HG02938 (cell line): ENCODE results near the gene WNT3A.
"Not testable (repeated sequence)": the region's sequence is repeated elsewhere in the genome, so short reads cannot be mapped to it uniquely, and the experiment has no call there.

Source experiments
- ATAC-seq: cut with Tn5 transposase; IDR thresholded peaks from one replicate; pipeline ENCODE4 v1.9.1; 2021; ENCODE audit warnings: mild to moderate bottlenecking, moderate library complexity; ENCODE audit not compliant: unreplicated experiment

Gene WNT3A

GRCh38 chr1:228011721-228012311 lies 5.0 kb downstream of the WNT3A start:
- no peak for ATAC-seq

GRCh38 chr1:228012555-228012954 lies 5.8 kb downstream of the WNT3A start:
- ATAC-seq = no peak

- ATAC-seq = no peak
These were observed 6.5 kb downstream of the WNT3A start for GRCh38 chr1:228013131-228013934.

GRCh38 chr1:228013935-228014930 lies 7.4 kb downstream of the WNT3A start:
- ATAC-seq = no peak

- ATAC-seq = no peak
These were observed 8.7 kb downstream of the WNT3A start for GRCh38 chr1:228015276-228016180.

- no peak for ATAC-seq
These were observed 9.3 kb downstream of the WNT3A start for GRCh38 chr1:228016181-228016510.

GRCh38 chr1:228016653-228017355 lies 10.0 kb downstream of the WNT3A start:
- no peak for ATAC-seq

- no peak for ATAC-seq
These were observed 10.7 kb downstream of the WNT3A start for GRCh38 chr1:228017356-228018124.

- ATAC-seq = no peak
These were observed 11.3 kb downstream of the WNT3A start for GRCh38 chr1:228018125-228018398.

GRCh38 chr1:228018961-228019721 lies 12.3 kb downstream of the WNT3A start:
- ATAC-seq = no peak

GRCh38 chr1:228019722-228020083 lies 12.9 kb downstream of the WNT3A start:
- not testable (repeated sequence) for ATAC-seq

GRCh38 chr1:228020686-228021354 lies 14.0 kb downstream of the WNT3A start:
- ATAC-seq = no peak

- ATAC-seq = no peak
These were observed 14.7 kb downstream of the WNT3A start for GRCh38 chr1:228021355-228022030.

- ATAC-seq = no peak
These were observed 15.9 kb downstream of the WNT3A start for GRCh38 chr1:228022571-228023293.

- ATAC-seq = no peak
These were observed 16.5 kb downstream of the WNT3A start for GRCh38 chr1:228023294-228023639.

GRCh38 chr1:228029281-228029680 lies 22.5 kb downstream of the WNT3A start:
- no peak for ATAC-seq
